MCF 10A (cell line): ENCODE results near the gene SYT3. TPM values are rescaled to one million over a fixed set of nuclear protein-coding genes. Genes with fewer than 3 reads are reported as not detected.
"Not testable (repeated sequence)": the region's sequence is repeated elsewhere in the genome, so short reads cannot be mapped to it uniquely, and the experiment has no call there.

Source experiments
- BruUV-seq: library from RNA; stranded (reverse); fragments of 400-500 nt; replicated peaks from 2 replicates; lab custom pipeline; 2021; lab: Mats Ljungman, UMichigan
- CTCF ChIA-PET: fragments of 300-600 bp; sonication (Branson Sonifier 250); formaldehyde crosslinking; extraction: SDS; loops from one replicate; lab custom pipeline; 2021; ENCODE audit warnings: antibody characterized with exemption, inconsistent platforms; lab: Yijun Ruan, JAX
- POLR2A ChIA-PET: fragments of 300-600, 350-650 bp; sonication (Branson Sonifier 250); formaldehyde crosslinking; extraction: SDS; loops from one replicate; lab custom pipeline; 2020; ENCODE audit warnings: antibody characterized with exemption, inconsistent platforms; lab: Yijun Ruan, JAX
- DNase-seq: peaks from one replicate; pipeline ENCODE4 v3.0.0-alpha.2; 2018; ENCODE audit not compliant: unreplicated experiment
- H3K27ac Mint-ChIP-seq: one replicate; pipeline ENCODE4 v1.8.0; 2022; ENCODE audit warnings: mild to moderate bottlenecking, low read depth, mixed read lengths; ENCODE audit not compliant: unreplicated experiment
- H3K27me3 Mint-ChIP-seq: one replicate; pipeline ENCODE4 v1.8.0; 2022; ENCODE audit warnings: mixed read lengths; ENCODE audit not compliant: insufficient read depth, unreplicated experiment
- H3K36me3 Mint-ChIP-seq: one replicate; pipeline ENCODE4 v1.8.0; 2022; ENCODE audit warnings: mild to moderate bottlenecking, moderate library complexity, mixed read lengths; ENCODE audit not compliant: insufficient read depth, unreplicated experiment
- H3K4me1 Mint-ChIP-seq: one replicate; pipeline ENCODE4 v1.8.0; 2022; ENCODE audit warnings: mixed read lengths; ENCODE audit not compliant: insufficient read depth, unreplicated experiment
- H3K4me3 Mint-ChIP-seq: one replicate; pipeline ENCODE4 v1.8.0; 2022; ENCODE audit warnings: mild to moderate bottlenecking, moderate library complexity, mixed read lengths; ENCODE audit not compliant: unreplicated experiment
- H3K9me3 Mint-ChIP-seq: one replicate; pipeline ENCODE4 v1.8.0; 2022; ENCODE audit warnings: mixed read lengths; ENCODE audit not compliant: unreplicated experiment
- intact Hi-C: fragments of 100-400 bp; cut with micrococcal nuclease; formaldehyde crosslinking; loops from 2 replicates; pipeline ENCODE4 v1.14.1; 2022
- total RNA-seq: library from RNA; stranded (reverse); gene quantifications from 2 replicates; pipeline ENCODE4 v1.2.3, GENCODE V29; 2022
- TF ChIP-seq, protein P1 (sequence below): fragments of 200-600 bp; IDR thresholded peaks from one replicate; pipeline ENCODE4 v1.8.0; 2022; ENCODE audit warnings: antibody characterized with exemption, mild to moderate bottlenecking; ENCODE audit not compliant: unreplicated experiment

The SYT3 gene
- total RNA-seq, 1 experiment from 2014 or later = not detected

DNA sequence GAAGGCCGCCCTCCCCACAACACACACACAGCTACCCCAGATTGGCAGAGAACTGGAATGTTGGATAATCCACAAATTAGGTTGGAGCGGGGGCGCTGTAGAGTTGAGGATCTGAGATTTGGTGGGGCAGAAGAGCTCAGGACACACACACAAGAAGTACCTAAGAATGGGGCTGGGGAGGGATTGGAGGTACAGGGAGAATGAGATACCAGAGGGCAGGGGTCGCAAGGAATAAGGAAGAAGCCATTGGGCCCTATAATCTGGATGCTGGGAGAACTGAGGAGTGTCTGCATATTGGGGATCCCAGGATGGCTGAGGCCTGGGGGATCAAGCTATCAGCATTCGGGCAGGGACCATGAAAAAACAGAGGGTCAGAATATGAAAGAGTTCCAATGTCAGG lies 11.5 kb downstream of the SYT3 start:
- Mint-ChIP-seq H3K9me3 (peaks cover 37% of the 10 kb centered on the region), H3K36me3 (no peaks in the 10 kb centered on the region), H3K27ac (no peak overlapping the region), H3K27me3 (no peaks in the 10 kb centered on the region), H3K4me1 (no peaks in the 10 kb centered on the region), H3K4me3 (no peak overlapping the region)
- TF ChIP-seq, protein P1, sequence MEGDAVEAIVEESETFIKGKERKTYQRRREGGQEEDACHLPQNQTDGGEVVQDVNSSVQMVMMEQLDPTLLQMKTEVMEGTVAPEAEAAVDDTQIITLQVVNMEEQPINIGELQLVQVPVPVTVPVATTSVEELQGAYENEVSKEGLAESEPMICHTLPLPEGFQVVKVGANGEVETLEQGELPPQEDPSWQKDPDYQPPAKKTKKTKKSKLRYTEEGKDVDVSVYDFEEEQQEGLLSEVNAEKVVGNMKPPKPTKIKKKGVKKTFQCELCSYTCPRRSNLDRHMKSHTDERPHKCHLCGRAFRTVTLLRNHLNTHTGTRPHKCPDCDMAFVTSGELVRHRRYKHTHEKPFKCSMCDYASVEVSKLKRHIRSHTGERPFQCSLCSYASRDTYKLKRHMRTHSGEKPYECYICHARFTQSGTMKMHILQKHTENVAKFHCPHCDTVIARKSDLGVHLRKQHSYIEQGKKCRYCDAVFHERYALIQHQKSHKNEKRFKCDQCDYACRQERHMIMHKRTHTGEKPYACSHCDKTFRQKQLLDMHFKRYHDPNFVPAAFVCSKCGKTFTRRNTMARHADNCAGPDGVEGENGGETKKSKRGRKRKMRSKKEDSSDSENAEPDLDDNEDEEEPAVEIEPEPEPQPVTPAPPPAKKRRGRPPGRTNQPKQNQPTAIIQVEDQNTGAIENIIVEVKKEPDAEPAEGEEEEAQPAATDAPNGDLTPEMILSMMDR = no peak
- POLR2A ChIA-PET = no interaction called here
- intact Hi-C loops = no loop called here
- CTCF ChIA-PET = interaction anchor here (0.6 to 0.8 kb wide), 2 partner anchors 45 to 389 kb away, joined by 3 read pairs; no protein-coding TSS in a partner anchor
- no peak for DNase-seq
- no TSS peak for BruUV-seq

DNA sequence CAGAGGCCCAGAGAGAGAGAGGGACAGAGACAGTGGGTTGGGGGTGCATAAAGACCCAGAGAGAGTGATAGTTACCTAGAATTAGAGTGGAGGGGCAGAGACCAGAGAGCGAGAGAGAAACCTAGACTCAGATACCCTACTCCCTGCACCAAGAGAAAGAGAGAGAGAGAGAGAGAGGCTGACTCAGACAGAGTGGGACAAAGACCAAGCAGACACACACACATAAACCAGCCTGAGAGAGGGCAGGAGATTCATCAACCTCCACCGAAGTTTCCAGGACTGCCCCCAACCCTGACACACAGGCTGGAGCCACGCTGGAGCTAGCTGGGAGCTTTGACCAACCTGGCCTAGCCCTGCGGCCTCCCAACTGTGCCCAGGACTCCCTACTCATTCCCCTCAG lies 12.9 kb downstream of the SYT3 start:
- Mint-ChIP-seq H3K27ac (no peak overlapping the region), H3K4me1 (no peaks in the 10 kb centered on the region), H3K9me3 (peaks cover 34% of the 10 kb centered on the region), H3K27me3 (no peaks in the 10 kb centered on the region), H3K4me3 (no peak overlapping the region), H3K36me3 (no peaks in the 10 kb centered on the region)
- no TSS peak for BruUV-seq
- ChIA-PET CTCF (interaction anchor here (0.7 kb wide), 1 partner anchor 14 kb away, joined by 5 read pairs; no protein-coding TSS in a partner anchor), POLR2A (no interaction called here)
- no peak for DNase-seq
- intact Hi-C loops = no loop called here
- TF ChIP-seq, protein P1 = no peak

DNA sequence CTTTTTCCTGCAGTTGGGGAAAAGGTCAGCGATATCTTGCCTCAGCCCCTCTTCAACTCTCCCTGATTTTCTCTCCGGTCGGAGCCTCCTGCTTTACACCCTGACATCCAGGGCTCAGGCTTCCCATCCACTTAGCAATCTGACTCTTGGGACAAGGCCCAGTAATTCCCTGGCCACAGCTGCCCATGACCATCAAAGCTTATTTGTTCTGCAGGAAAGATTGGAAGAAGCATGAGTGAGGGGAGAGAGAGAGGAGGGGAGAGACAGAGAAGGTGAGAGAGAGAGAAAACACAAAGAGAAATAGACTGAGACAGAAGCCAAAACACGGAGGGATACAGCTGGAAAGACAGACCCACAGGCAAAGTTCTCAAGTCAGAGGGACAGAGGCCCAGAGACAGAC lies 13.7 kb downstream of the SYT3 start:
- peaks cover 29% of the 10 kb centered on the region for H3K9me3 Mint-ChIP-seq
- no peaks in the 10 kb centered on the region for H3K4me1 Mint-ChIP-seq
- DNase-seq = no peak
- no TSS peak for BruUV-seq
- TF ChIP-seq, protein P1 = no peak
- ChIA-PET POLR2A (no interaction called here), CTCF (no interaction called here)
- H3K4me3 Mint-ChIP-seq = no peak overlapping the region
- no peaks in the 10 kb centered on the region for H3K27me3 Mint-ChIP-seq
- intact Hi-C loops = no loop called here
- no peak overlapping the region for H3K27ac Mint-ChIP-seq
- no peaks in the 10 kb centered on the region for H3K36me3 Mint-ChIP-seq

DNA sequence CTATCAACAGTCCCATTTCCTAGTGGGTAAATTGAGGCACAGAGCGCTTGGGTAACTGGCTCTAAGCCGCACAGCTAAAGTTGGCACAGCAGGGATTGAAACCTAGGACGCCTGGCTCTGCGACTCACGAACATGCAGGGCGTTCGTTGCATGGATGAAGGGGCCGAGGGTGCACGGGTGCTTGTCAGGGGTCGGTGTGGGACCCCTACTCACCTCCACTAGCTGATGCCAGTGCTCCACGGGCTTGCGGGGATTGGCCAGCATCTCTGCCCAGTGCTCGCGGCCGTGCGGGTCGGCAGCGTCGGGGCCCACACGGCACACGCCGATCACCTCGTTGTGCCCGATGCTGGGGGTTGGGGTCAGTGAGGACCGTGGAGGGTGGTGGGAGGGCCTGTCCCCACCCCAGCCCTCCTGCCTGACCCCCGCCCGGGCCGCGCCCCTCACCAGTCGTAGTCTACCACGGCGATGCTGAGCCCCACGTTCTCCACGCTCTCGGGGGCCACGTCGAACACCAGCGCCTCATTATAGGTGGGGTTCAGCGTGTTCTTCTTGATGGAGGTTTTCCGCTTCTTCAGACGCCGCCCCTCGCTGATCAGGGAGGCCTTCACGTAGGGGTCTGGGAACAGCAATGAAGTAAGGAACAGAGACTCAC lies 14.6 kb downstream of the SYT3 start:
- Mint-ChIP-seq H3K4me3 (no peak overlapping the region), H3K36me3 (no peaks in the 10 kb centered on the region), H3K27me3 (no peaks in the 10 kb centered on the region), H3K4me1 (no peaks in the 10 kb centered on the region), H3K9me3 (peaks cover 21% of the 10 kb centered on the region), H3K27ac (no peak overlapping the region)
- BruUV-seq = no TSS peak
- ChIA-PET POLR2A (no interaction called here), CTCF (interaction anchor here (0.6 kb wide), 1 partner anchor 35 kb away, joined by 4 read pairs; no protein-coding TSS in a partner anchor)
- intact Hi-C loops = no loop called here
- DNase-seq = no peak
- TF ChIP-seq, protein P1 = no peak

DNA sequence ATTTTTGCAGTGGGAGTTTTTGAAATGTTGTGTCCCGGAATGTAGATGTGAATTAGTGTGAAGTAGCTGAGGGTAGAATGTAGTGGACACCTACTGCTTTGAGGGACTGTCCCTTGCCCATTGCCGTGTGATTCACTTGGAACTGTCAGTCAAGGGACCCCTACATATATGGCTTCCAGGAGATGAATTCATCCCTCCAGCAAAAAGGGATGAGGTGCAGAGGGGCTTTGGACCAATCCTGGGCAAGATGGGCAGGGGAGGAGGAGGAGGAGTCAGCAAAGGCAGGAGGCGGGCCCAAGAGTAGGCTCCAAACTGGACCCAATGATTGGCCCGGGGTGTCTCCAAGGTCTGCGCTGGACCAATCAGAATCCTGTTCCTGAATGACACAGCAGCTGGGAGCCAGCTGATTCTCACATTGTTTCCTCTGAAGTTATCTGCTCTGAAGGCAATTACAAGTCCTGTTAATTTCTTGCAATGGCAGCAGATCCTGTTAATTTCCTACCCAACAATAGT lies 19.2 kb downstream of the SYT3 start:
- H3K4me1 Mint-ChIP-seq, POLR2A ChIA-PET, H3K36me3 Mint-ChIP-seq: not testable (repeated sequence)

DNA sequence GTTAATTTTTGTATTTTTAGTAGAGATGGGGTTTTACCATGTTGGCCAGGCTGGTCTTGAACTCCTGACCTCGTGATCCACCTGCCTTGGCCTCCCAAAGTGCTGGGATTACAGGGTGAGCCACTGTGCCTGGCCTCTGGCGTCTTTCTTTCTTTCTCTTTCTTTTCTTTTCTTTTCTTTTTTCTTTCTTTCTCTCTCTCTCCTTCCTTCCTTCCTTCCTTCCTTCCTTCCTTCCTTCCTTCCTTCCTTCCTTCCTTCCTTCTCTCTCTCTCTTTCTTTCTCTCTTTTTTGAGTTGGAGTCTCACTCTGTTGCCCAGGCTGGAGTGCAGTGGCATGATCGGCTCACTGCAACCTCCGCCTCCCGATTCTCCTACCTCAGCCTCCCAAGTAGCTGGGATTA lies 20.5 kb downstream of the SYT3 start:
- H3K4me1 Mint-ChIP-seq, H3K36me3 Mint-ChIP-seq, CTCF ChIA-PET, POLR2A ChIA-PET, intact Hi-C loops, H3K27me3 Mint-ChIP-seq, DNase-seq, H3K4me3 Mint-ChIP-seq, BruUV-seq, H3K27ac Mint-ChIP-seq, H3K9me3 Mint-ChIP-seq: not testable (repeated sequence)

More for the DNA sequence above, 19.2 kb downstream of the SYT3 start:
- H3K27me3 Mint-ChIP-seq, DNase-seq, H3K4me3 Mint-ChIP-seq, intact Hi-C loops, H3K27ac Mint-ChIP-seq, BruUV-seq, CTCF ChIA-PET, H3K9me3 Mint-ChIP-seq: not testable (repeated sequence)
